GM21381 (cell line): ENCODE results near the gene DXO.
"Not testable (repeated sequence)": the region's sequence is repeated elsewhere in the genome, so short reads cannot be mapped to it uniquely, and the experiment has no call there.

ENCODE experiments used
- ATAC-seq: cut with Tn5 transposase; IDR thresholded peaks from one replicate; pipeline ENCODE4 v1.9.1; 2021; ENCODE audit warnings: mild to moderate bottlenecking, moderate library complexity; ENCODE audit not compliant: unreplicated experiment

Gene DXO

GRCh38 chr6:31971993-31972708, at the start of gene DXO:
TSS of gene DXO (minus strand) at chr6:31972138. CDS start at chr6:31971675, 463 bp downstream.
- peak; percentile 89 for ATAC-seq

- ATAC-seq, result not testable (repeated sequence)
Observed at GRCh38 chr6:32014547-32014946, 42.6 kb upstream of the DXO start, which contains the start of gene C4B. TSS of gene C4B (plus strand) at chr6:32014795. CDS start at chr6:32014846, 51 bp downstream.

- not testable (repeated sequence) for ATAC-seq
Observed at GRCh38 chr6:32013738-32014137, 41.8 kb upstream of the DXO start.

GRCh38 chr6:32012941-32013617, 41.1 kb upstream of the DXO start:
- ATAC-seq, result not testable (repeated sequence)

- not testable (repeated sequence) for ATAC-seq
Observed at GRCh38 chr6:32010856-32011530, 39.1 kb upstream of the DXO start.

- ATAC-seq, result not testable (repeated sequence)
Observed at GRCh38 chr6:32009537-32009936, 37.6 kb upstream of the DXO start.

- ATAC-seq, result not testable (repeated sequence)
Observed at GRCh38 chr6:32008616-32009015, 36.7 kb upstream of the DXO start.

- not testable (repeated sequence) for ATAC-seq
Observed at GRCh38 chr6:32008037-32008436, 36.1 kb upstream of the DXO start.

- not testable (repeated sequence) for ATAC-seq
Observed at GRCh38 chr6:32007086-32007485, 35.1 kb upstream of the DXO start.

- ATAC-seq, result not testable (repeated sequence)
Observed at GRCh38 chr6:32005991-32006529, 34.1 kb upstream of the DXO start.

- ATAC-seq, result not testable (repeated sequence)
Observed at GRCh38 chr6:32005538-32005880, 33.6 kb upstream of the DXO start.

GRCh38 chr6:32004864-32005537, 33.1 kb upstream of the DXO start:
- ATAC-seq, result not testable (repeated sequence)

- ATAC-seq, result not testable (repeated sequence)
Observed at GRCh38 chr6:32004393-32004792, 32.5 kb upstream of the DXO start.

- ATAC-seq, result not testable (repeated sequence)
Observed at GRCh38 chr6:32003301-32003700, 31.4 kb upstream of the DXO start.

- not testable (repeated sequence) for ATAC-seq
Observed at GRCh38 chr6:32002546-32003268, 30.8 kb upstream of the DXO start.

GRCh38 chr6:31996385-31996784, 24.4 kb upstream of the DXO start:
- not testable (repeated sequence) for ATAC-seq

- not testable (repeated sequence) for ATAC-seq
Observed at GRCh38 chr6:31994421-31994820, 22.5 kb upstream of the DXO start.

- not testable (repeated sequence) for ATAC-seq
Observed at GRCh38 chr6:31989363-31989762, 17.4 kb upstream of the DXO start.

GRCh38 chr6:31981744-31982143, 9.8 kb upstream of the DXO start, which contains the start of gene C4A:
TSS of gene C4A (plus strand) at chr6:31982057. CDS start at chr6:31982108, 51 bp downstream.
- ATAC-seq, result not testable (repeated sequence)

- ATAC-seq, result not testable (repeated sequence)
Observed at GRCh38 chr6:31980998-31981397, 9.1 kb upstream of the DXO start.
